MG63 (cell line): ENCODE results near the gene TNNC2. TPM values are rescaled to one million over a fixed set of nuclear protein-coding genes. Genes with fewer than 3 reads are reported as not detected.
A peak's percentile ranks its signal among the peaks of the same experiment; 100 is the strongest.
"Not testable (repeated sequence)": the region's sequence is repeated elsewhere in the genome, so short reads cannot be mapped to it uniquely, and the experiment has no call there.

ENCODE experiments used
- DNase-seq: peaks from one replicate; pipeline ENCODE4 v3.0.0-alpha.2; 2020
- H3K27me3 ChIP-seq: fragments of 250-450 bp; sonication (Bioruptor Pico); 2 replicates; pipeline ENCODE4 v1.5.1; 2020; ENCODE audit warnings: mild to moderate bottlenecking, moderate library complexity
- H3K36me3 ChIP-seq: fragments of 250-450 bp; sonication (Bioruptor Pico); 2 replicates; pipeline ENCODE4 v1.5.1; 2020; ENCODE audit warnings: mild to moderate bottlenecking, moderate library complexity
- H3K4me3 ChIP-seq: fragments of 250-450 bp; sonication (Bioruptor Pico); 2 replicates; pipeline ENCODE4 v1.5.1; 2020; ENCODE audit warnings: mild to moderate bottlenecking, moderate library complexity
- H3K9me3 ChIP-seq: fragments of 250-450 bp; sonication (Bioruptor Pico); 2 replicates; pipeline ENCODE4 v1.5.1; 2020; ENCODE audit warnings: mild to moderate bottlenecking, moderate library complexity
- total RNA-seq: library from RNA; depleted of rRNA; stranded (reverse); fragments of >200 nt; shearing (Covaris generic); gene quantifications from 2 replicates; pipeline ENCODE4 v1.2.3, GENCODE V29; 2014; ENCODE audit warnings: low replicate concordance; rRNA removed

TNNC2 gene
- total RNA-seq: not detected in 2 replicates

DNA sequence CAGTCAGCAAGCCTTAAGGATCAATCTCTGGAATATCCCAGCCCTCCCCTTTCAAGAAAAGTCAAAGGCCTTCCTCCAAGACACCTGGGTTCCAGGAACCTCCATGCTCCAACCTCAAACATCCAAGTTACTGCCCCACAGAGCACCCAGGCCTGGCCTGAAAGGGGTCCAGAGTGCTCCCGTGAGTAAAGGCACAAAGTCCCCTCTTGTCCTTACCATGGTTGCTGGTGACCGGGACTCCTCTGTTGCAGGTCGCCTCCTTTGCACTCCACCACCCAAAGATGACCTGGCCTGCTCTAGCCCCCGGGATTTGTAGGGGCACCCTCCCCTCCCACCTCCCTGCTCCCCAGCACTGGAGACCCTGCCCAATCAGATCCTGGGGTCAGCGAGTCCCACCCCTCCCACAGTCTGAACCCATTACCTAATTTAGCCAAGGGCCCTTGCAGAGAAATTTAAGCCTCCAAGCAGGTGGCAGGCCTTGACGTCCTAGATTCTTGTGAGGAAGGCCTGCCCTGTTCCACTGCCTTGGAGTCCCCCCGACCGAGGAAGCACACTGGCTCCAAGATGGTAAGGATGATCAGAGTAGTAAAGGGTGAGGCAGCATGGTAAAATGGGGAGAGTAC, at the start of gene TNNC2:
TNNC2 (minus strand) TSS at position 283 of the 623 bp plus-strand sequence; CDS start at position 219, 64 bp downstream.
- DNase-seq: no peak
- H3K36me3 ChIP-seq: no peaks in the 10 kb centered on the region
- no peak within 1 kb of the TSS for H3K4me3 ChIP-seq

DNA sequence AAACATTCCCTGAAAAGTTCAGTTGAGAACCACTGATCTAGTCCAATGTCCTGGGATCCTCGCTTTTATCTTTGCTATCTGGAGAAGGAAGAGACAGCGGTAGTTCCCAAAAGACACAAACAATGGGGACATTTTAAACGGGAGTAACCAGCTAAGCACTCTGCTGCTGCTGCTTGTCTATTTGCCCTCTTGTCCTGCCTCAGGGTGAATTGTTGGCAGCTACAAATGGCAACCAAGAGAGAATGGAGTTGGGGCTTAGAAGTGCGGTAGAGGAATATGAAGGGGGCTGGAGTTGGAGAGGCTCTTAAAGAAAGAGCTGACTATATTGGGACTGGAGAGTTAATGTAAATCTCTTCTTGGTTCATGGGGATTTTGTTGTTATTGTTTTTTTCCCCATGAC, 47.5 kb upstream of the TNNC2 start:
- no peak for DNase-seq
- Histone ChIP-seq H3K36me3 (peaks cover 21% of the 10 kb centered on the region), H3K9me3 (no peaks in the 10 kb centered on the region), H3K27me3 (no peaks in the 10 kb centered on the region), H3K4me3 (no peak overlapping the region)

More for the DNA sequence above, at the start of gene TNNC2:
- Histone ChIP-seq H3K9me3 (no peaks in the 10 kb centered on the region), H3K27me3 (no peaks in the 10 kb centered on the region)

DNA sequence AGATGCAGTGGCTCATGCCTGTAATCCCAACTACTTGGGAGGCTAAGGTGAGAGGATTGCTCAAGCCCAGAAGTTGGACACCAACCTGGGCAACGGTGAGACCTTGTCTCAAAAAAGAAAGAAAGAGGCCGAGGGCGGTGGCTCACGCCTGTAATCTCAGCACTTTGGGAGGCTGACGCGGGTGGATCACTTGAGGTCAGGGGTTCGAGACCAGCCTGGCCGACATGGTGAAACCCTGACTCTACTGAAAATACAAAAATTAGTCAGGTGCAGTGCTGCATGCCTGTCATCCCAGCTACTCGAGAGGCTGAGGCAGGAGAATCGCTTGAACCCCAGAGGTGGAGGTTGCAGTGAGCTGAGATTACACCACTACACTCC, 47.0 kb upstream of the TNNC2 start:
- H3K36me3 ChIP-seq: peaks cover 21% of the 10 kb centered on the region
- not testable (repeated sequence) for H3K27me3 ChIP-seq, DNase-seq, H3K9me3 ChIP-seq, H3K4me3 ChIP-seq

DNA sequence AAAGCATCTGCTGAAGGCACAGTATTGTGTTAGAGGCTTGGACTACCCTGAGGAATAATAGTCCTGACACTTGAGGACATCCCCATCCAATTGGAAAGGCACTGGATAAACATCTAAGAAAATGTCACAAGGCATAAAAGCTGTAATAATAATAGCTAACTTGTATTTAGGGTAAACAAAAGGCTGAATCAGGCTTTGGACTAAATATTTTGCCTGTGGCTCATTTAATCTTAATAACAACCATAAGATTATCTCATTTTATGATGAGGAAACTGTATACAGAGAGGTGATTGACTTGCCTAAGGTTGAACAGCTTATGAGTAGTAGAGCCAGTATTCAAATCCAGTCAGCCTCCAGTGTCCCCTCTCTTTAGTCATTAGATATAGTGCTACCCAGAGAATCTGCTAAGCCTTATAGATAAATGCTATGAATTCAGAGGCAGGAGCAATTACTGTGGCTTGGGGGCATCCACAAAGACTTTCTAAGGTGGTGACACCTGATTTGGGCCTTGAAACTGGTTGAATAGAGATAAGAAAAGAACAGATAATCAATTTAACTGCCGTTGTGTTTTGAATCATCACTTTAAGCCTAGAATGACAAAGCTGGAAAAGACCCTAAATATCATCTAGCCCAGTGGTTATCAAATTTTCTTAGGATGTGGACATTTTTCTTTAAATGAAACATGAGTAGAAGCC, 46.4 kb upstream of the TNNC2 start:
- H3K27me3 ChIP-seq: no peaks in the 10 kb centered on the region
- no peak for DNase-seq
- H3K36me3 ChIP-seq: peaks cover 21% of the 10 kb centered on the region
- H3K4me3 ChIP-seq: no peak overlapping the region
- H3K9me3 ChIP-seq: no peaks in the 10 kb centered on the region

DNA sequence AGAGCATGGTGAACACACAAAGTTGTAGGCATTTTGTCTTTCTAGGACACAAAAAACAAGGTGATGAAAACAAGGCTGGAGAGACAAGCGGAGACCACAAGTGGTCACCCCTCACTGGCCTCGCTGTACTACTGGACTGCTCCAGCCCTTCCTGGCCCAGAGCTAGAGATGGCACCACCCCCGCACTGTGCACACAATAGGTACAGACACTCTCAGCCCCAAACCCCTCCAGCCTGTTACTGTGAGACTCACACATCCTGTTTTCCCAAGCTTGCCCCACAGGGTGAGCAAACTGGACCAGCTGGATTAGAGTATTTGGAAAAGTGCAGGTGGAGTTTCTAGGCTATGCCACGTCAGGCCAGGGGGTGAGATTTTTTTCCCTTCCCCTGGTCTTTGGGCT, 45.5 kb upstream of the TNNC2 start:
- DNase-seq: no peak
- H3K27me3 ChIP-seq: no peaks in the 10 kb centered on the region
- no peak overlapping the region for H3K4me3 ChIP-seq
- H3K36me3 ChIP-seq: peaks cover 18% of the 10 kb centered on the region
- no peaks in the 10 kb centered on the region for H3K9me3 ChIP-seq

DNA sequence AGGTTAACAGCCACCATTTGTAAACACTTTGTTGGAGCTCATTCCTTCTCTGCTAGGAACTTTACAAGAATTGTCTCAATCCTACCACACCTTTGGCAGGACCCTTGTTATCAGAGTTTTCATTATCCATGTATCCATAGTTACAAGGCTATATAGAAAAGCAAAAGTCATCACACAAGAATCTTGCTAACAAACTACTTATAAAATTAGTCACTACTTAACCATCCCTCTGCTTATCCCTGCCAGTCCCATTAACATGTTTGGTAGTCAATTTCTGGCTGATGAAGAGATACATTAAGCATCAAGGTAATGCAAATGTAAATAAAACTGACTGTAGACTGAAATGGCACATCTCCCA, 40.7 kb upstream of the TNNC2 start:
- Histone ChIP-seq H3K27me3 (no peaks in the 10 kb centered on the region), H3K9me3 (no peaks in the 10 kb centered on the region), H3K4me3 (no peak overlapping the region), H3K36me3 (peaks cover 3% of the 10 kb centered on the region; the same call in 1 of the 2 replicates)
- DNase-seq: no peak

DNA sequence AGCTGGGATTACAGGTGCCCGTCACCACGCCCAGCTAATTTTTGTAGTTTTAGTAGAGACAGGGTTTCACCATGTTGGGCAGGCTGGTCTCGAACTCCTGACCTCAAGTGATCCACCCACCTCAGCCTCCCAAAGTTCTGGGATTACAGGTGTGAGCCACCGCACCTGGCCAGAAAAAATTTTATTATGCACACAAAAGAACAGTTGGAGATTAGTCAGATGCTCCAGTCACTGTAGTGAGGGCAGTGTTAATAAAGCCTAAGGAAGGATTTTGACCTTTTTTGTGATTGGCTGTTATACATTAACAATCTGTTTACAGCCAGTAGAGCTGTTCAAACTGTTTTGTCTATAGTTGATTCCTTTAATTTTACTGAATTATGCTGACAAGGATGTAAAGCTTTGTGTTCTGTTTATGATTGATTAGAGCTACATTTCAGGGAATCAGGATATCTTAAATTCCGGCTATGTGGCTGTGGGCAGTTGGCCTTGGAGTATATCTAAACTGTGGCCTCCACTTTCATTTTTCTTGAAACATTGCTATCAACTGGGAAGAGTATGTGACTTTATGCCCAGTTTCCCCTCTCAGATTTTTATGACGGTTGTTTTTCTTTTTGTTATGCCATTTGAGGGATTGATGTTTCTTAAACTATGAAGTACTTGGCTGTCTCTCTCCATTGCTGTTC, 40.2 kb upstream of the TNNC2 start:
- Histone ChIP-seq H3K9me3 (no peaks in the 10 kb centered on the region), H3K36me3 (no peaks in the 10 kb centered on the region), H3K4me3 (no peak overlapping the region), H3K27me3 (no peaks in the 10 kb centered on the region)
- no peak for DNase-seq

DNA sequence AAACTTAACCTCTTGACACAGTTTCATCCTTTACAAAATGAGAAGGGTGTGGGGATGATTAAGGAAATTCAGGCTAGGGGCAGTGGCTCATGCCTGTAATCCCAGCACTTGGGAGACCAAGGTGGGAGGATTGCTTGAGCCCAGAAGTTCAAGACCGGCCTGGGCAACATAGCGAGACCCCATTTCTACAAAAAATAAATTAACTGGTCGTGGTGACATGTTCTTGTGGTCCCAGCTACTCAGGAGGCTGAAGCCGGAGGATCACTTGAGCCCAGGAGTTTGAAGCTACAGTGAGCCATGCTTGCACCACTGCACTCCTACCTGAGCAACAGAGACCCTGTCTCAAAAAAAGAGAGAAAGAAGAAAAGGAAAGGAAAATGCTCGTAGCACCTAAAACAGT, 39.3 kb upstream of the TNNC2 start:
- no peaks in the 10 kb centered on the region for H3K9me3 ChIP-seq
- DNase-seq: no peak
- H3K27me3 ChIP-seq: no peaks in the 10 kb centered on the region
- H3K36me3 ChIP-seq: no peaks in the 10 kb centered on the region
- no peak overlapping the region for H3K4me3 ChIP-seq

DNA sequence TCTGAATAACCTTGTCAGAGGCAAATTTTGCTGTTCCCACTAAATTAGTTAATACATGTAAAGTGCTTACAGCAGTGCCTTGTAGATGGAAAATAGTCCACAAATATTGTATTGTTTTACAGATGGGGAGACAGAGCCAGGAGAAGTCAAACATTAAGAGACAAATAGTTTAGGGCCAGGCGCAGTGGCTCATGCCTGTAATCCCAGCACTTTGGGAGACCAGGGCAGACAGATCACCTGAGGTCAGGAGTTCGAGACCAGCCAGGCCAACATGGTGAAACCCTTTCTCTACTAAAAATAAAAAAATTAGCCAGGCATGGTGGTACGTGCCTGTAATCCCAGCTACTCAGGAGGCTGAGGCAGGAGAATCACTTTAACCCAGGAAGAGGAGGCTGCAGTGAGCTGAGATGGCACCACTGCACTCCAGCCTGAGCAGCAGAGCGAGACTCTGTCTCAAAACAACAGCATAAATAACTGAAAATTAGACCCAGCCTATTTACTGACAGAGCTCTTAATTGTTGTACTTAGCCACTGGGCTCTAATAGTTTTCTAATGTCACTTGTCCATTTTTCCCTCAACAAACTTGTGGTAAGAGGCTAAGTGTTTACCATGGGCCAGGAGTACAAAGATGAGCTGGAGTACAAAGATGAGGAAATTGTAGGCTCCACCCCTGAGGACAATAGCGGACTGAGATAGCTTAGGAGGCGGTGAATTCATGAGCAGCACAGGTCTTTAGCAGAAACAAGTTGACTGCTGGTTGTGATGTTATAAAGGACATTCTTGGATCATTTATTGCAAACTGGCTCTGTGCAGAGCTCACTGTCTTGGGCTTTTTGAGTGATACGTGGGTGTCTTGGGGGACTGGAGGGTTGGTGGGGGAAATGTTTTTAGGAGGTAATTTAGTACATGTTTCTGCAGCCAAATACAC, 36.7 kb upstream of the TNNC2 start:
- no peak for DNase-seq
- H3K27me3 ChIP-seq: no peaks in the 10 kb centered on the region
- H3K36me3 ChIP-seq: no peaks in the 10 kb centered on the region
- H3K9me3 ChIP-seq: no peaks in the 10 kb centered on the region
- H3K4me3 ChIP-seq: no peak overlapping the region

DNA sequence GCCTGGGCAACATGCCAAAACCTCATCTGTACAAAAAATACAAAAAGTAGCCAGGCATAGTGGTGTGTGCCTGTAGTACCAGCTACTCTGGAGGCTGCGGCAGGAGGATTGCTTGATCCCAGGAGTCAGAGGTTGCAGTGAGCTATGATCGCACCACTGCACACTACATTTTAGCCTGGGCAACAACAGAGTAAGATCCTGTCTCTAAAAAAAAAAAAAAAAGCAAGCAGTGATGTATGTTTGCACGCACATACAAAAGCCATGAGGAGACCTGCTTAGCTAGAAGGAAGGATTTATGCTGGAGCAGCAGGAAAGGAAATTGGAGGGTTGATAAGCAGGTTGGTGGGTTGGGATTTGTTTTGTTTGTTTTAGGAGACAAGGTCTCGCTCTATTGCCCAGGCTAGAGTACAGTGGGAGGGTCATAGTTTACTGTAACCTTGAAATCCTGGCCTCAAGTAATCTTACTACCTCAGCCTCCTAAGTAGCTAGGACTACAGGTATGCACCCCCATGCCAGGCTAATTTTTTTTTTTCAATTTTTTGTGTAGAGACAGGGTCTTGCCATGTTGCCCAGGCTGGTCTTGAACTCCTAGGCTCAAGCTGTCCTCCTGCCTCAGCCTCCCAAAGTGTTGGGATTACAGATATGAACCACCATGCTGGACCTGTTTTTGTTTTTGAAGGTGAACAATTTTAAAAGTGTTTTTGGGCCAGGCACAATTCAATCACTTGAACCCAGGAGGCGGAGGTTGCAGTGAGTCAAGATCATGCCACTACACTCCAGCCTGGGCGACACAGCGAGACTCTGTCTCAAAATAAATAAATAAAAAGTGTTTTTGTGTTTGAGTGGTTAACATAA, 34.3 kb upstream of the TNNC2 start:
- no peaks in the 10 kb centered on the region for H3K27me3 ChIP-seq
- H3K4me3 ChIP-seq: no peak overlapping the region
- DNase-seq: no peak
- H3K9me3 ChIP-seq: no peaks in the 10 kb centered on the region
- no peaks in the 10 kb centered on the region for H3K36me3 ChIP-seq

DNA sequence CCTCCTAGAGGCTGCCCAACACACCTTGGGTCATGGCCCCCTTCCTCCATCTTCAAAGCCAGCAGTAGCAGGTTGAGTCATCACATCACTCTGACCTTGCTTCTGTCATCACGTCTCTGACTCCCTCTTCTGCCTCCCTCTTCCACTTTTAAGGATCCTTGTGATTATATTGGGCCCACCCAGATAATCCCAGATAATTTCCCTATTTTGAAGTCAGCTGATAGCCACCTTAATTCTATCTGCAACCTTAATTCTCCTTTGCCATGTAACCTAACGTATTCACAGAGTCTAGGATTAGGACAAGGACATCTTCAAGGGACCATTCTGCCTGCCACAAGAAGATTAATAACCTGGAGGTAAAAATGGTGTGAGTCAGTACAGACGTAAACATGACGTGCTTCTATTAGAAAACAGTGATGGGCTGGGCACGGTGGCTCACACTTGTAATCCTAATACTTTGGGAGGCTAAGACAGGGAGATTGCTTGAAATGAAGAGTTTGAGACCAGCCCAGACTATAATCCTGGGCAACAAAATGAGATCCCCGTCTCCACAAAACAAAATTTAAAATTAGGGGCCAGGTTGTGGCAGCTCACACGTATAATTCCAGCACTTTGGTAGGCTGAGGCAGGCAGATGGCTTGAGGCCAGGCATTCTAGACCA, 33.6 kb upstream of the TNNC2 start:
- no peaks in the 10 kb centered on the region for H3K36me3 ChIP-seq
- no peaks in the 10 kb centered on the region for H3K9me3 ChIP-seq
- H3K4me3 ChIP-seq: no peak overlapping the region
- H3K27me3 ChIP-seq: no peaks in the 10 kb centered on the region
- DNase-seq: no peak

DNA sequence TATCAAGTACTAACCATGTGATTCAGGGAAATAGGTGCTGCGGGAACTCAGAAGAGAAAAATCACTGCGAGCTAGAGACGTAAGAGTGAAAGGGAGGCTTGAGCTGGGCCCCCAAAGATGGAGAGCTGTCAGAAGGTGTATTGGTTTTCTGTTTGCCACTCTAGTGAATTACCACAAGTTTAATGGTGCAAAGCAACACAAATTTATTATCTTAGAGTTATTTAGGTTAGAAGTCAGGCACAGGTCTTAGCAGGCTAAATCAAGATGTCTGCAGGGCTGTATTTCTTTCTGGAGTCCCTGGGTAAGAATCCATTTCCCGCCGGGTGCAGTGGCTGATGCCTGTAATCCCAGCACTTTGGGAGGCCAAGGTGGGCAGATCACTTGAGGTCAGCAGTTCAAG, 32.8 kb upstream of the TNNC2 start:
- Histone ChIP-seq H3K9me3 (no peaks in the 10 kb centered on the region), H3K36me3 (no peaks in the 10 kb centered on the region), H3K4me3 (no peak overlapping the region), H3K27me3 (no peaks in the 10 kb centered on the region)
- no peak for DNase-seq

DNA sequence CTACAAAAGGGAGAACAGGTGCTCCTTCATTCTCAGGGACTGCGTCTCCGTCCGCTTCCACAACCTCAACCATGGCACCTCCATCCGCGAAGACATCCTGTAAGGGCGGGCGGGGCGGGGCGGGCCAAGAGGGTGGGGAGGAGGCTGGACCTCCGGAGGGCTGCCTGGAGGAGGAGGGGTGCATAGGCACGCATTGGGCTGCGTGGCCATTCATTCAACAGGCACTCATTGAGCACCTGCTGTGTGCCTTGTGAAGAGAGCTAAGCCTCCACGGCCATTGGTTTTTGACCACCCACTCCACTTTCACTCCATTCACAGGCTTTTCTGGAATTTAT, 30.7 kb upstream of the TNNC2 start:
- DNase-seq: peak; percentile 58
- Histone ChIP-seq H3K36me3 (peaks cover 7% of the 10 kb centered on the region), H3K9me3 (no peaks in the 10 kb centered on the region), H3K4me3 (peak overlapping the region; percentile 79), H3K27me3 (no peaks in the 10 kb centered on the region)

DNA sequence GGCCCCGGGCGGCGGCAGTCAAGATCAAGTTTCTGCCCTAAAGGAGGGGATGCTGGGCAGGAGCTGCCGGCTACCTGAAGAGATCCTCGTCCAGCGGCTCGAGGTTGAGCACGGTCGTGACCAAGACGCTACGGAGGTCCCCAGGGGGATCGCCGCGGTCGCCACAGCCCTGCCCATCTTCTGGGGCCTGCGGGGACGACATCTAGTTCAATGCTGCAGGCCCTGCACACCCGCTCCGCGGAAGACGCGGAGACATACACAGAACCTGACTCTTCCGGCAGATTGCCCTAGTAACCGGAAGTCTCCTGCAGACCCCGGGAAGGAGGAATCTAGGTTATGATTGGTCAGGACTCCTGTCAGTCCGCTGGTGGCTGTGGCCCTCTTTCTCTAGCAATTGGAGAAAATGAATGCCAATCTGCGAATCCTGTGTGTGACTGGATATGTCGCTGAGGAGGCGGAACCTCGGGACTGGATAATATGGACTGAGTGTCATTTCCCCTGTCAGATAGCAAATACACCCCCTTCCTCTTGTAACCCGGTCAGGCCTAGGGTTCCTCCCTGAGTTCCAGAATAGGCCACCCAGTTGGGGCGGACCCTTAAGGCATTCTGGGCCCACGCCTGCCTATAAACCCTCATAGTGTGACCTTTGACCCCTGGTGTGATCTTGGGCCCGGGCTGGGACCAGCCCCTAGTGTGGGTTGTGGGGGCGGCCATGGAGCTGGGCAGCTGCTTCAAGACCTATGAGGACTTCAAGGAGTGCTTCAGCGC, 30.2 kb upstream of the TNNC2 start, which contains the start of the genes ACOT8 and ZSWIM3:
ACOT8 (minus strand) TSS at position 279 of the 768 bp plus-strand sequence; CDS start at position 202, 77 bp downstream.
ZSWIM3 (plus strand) TSS at position 501 of the 768 bp plus-strand sequence; CDS start at position 713, 212 bp downstream.
- H3K36me3 ChIP-seq: peaks cover 9% of the 10 kb centered on the region
- peak within 1 kb of the TSS; percentile 79 for H3K4me3 ChIP-seq
- no peaks in the 10 kb centered on the region for H3K9me3 ChIP-seq
- DNase-seq: peak; percentile 99
- H3K27me3 ChIP-seq: no peaks in the 10 kb centered on the region

DNA sequence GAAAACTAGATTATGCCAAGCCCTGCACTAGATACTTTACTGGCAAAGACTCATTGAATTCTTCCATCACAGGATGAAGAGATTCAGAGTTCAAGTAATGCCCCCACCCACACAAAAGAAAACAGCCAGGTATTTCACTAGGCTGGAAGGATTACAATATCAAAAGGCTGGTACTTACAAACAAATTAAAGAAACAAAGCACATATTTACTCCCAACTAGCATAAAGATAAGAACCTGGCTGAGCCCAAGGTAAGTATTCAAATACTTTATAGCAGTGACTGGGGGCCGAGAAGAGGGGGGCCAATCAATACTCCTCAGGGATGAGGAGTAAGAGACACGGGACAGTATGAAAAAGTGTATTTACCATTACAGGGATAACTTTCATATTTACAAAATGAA, 26.4 kb upstream of the TNNC2 start:
- DNase-seq: no peak
- Histone ChIP-seq H3K36me3 (peaks cover 14% of the 10 kb centered on the region), H3K27me3 (no peaks in the 10 kb centered on the region), H3K9me3 (no peaks in the 10 kb centered on the region), H3K4me3 (no peak overlapping the region)
